Suprapubic skin (tissue), 4 donors: ENCODE results near the gene PODXL.

Experiments used
- POLR2A ChIP-seq, 2 donors: fragments of 450-650 bp; IDR thresholded peaks; one replicate each; pipeline ENCODE4 v1.6.1; 2017; ENCODE audit warnings: antibody characterized with exemption in 2 of 2, mild to moderate bottlenecking in 2 of 2, moderate library complexity in 2 of 2
- POLR2AphosphoS5 ChIP-seq, 3 donors: sonication (generic); formaldehyde crosslinking; IDR thresholded peaks; one replicate each; pipeline ENCODE4 v1.6.1; 2017; ENCODE audit warnings: antibody characterized with exemption in 3 of 3
- TF ChIP-seq, protein P1 (sequence below), 2 donors: fragments of 200-600 bp in 1 of 2; fragments of 450-650 bp in 1 of 2; sonication (generic) in 1 of 2; IDR thresholded peaks; one replicate each; pipeline ENCODE4 v1.5.1; 2016 to 2019; ENCODE audit warnings: antibody characterized with exemption in 2 of 2, mild to moderate bottlenecking in 1 of 2, moderate library complexity in 1 of 2

- TF ChIP-seq, protein P1, sequence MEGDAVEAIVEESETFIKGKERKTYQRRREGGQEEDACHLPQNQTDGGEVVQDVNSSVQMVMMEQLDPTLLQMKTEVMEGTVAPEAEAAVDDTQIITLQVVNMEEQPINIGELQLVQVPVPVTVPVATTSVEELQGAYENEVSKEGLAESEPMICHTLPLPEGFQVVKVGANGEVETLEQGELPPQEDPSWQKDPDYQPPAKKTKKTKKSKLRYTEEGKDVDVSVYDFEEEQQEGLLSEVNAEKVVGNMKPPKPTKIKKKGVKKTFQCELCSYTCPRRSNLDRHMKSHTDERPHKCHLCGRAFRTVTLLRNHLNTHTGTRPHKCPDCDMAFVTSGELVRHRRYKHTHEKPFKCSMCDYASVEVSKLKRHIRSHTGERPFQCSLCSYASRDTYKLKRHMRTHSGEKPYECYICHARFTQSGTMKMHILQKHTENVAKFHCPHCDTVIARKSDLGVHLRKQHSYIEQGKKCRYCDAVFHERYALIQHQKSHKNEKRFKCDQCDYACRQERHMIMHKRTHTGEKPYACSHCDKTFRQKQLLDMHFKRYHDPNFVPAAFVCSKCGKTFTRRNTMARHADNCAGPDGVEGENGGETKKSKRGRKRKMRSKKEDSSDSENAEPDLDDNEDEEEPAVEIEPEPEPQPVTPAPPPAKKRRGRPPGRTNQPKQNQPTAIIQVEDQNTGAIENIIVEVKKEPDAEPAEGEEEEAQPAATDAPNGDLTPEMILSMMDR (IDR thresholded peaks at IDR 0.05), result no peak
- TF ChIP-seq POLR2A (IDR thresholded peaks at IDR 0.05) (no peak), POLR2AphosphoS5 (IDR thresholded peaks at IDR 0.05) (no peak)
Observed at GRCh38 chr7:131556909-131557651, 652 bp upstream of the PODXL start.
